K562 (cell line): ENCODE measurements around the gene CADPS2. TPM values are rescaled to one million over a fixed set of nuclear protein-coding genes. Genes with fewer than 3 reads are reported as not detected.

Experiments used
- ATAC-seq: fragments of 200-7000 bp; cut with Tn5 transposase; 3 replicates; pipeline ENCODE4 v1.9.1; 2020; ENCODE audit warnings: moderate library complexity
- BruUV-seq: library from RNA; stranded (reverse); fragments of 400-500 nt; replicated peaks from 2 replicates; lab custom pipeline; 2021; lab: Mats Ljungman, UMichigan
- CTCF ChIA-PET: fragments of 300-600 bp; formaldehyde crosslinking; extraction: SDS; loops from one replicate; lab custom pipeline; 2021; ENCODE audit warnings: low intra/inter-chr PET ratio; lab: Yijun Ruan, JAX
- POLR2A ChIA-PET: fragments of 300-600, 350-650 bp; sonication (Branson Sonifier 250); formaldehyde crosslinking; extraction: SDS; loops from one replicate; lab custom pipeline; 2021; ENCODE audit warnings: antibody characterized with exemption, inconsistent platforms; lab: Yijun Ruan, JAX
- DNase-seq, 4 experiments: peaks; one replicate each; pipeline versions ENCODE4 v3.0.0 to v3.0.0-alpha.2; 2011 to 2018; ENCODE audit warnings: low spot score in 3 of 4, mixed read lengths in 3 of 4; ENCODE audit errors: extremely low read depth in 1 of 4
- FAIRE-seq: peaks from 2 replicates; lab custom pipeline; 2011; peaks lifted over from hg19 to GRCh38; lab: Jason Lieb, UNC
- H2AFZ ChIP-seq: 2 replicates; pipeline ENCODE4 v1.6.0; 2011; ENCODE audit warnings: low read depth, low read length, control low read depth, inconsistent platforms
- H3K27ac ChIP-seq: fragments of 200-600 bp; 3 replicates; pipeline ENCODE4 v1.8.0; 2011; ENCODE audit warnings: low read depth, mild to moderate bottlenecking, control low read depth, inconsistent platforms, low read length, moderate library complexity, mixed read lengths; ENCODE audit errors: extremely low read depth
- H3K27me3 ChIP-seq, 2 experiments: fragments of 300-600 bp in 1 of 2; 2 replicates in 1 of 2; 3 replicates in 1 of 2; pipeline versions ENCODE4 v1.6.0 to v1.8.0; 2011; ENCODE audit warnings: inconsistent platforms in 2 of 2, low read length in 2 of 2, mild to moderate bottlenecking in 1 of 2, mixed read lengths in 1 of 2, moderate library complexity in 1 of 2; ENCODE audit not compliant: control insufficient read depth in 2 of 2, insufficient read depth in 2 of 2
- H3K36me3 ChIP-seq: fragments of 300-600 bp; 3 replicates; pipeline ENCODE4 v1.8.0; 2011; ENCODE audit warnings: mild to moderate bottlenecking, low read length, inconsistent platforms; ENCODE audit not compliant: control insufficient read depth, insufficient read depth
- H3K4me1 ChIP-seq, 2 experiments: fragments of 200-600 bp in 1 of 2; replicated peaks in 1 of 2; 2 replicates in 1 of 2; 3 replicates in 1 of 2; pipeline versions ENCODE4 v1.5.1 to v1.8.0; 2011; ENCODE audit warnings: inconsistent platforms in 2 of 2, low read length in 2 of 2, mild to moderate bottlenecking in 1 of 2, mixed read lengths in 1 of 2, moderate library complexity in 1 of 2; ENCODE audit not compliant: control insufficient read depth in 2 of 2, insufficient read depth in 2 of 2
- H3K4me2 ChIP-seq: 2 replicates; pipeline ENCODE4 v1.6.1; 2011; ENCODE audit warnings: low read length, control low read depth, inconsistent platforms, mixed read lengths; ENCODE audit not compliant: insufficient read depth
- H3K4me3 ChIP-seq: fragments of 200-600 bp; sonication (generic), shearing (Covaris generic); 2 replicates; pipeline ENCODE4 v1.5.1; 2016; ENCODE audit warnings: control low read depth, inconsistent platforms
- H3K79me2 ChIP-seq: fragments of 200-600 bp; 3 replicates; pipeline ENCODE4 v1.8.0; 2011; ENCODE audit warnings: low read length, inconsistent platforms; ENCODE audit not compliant: control insufficient read depth, insufficient read depth
- H3K9ac ChIP-seq, 2 experiments: 2 replicates each; pipeline versions ENCODE4 v1.6.0 to v1.6.1; 2011; ENCODE audit warnings: low read depth in 2 of 2, low read length in 2 of 2, control low read depth in 1 of 2, inconsistent platforms in 1 of 2, mild to moderate bottlenecking in 1 of 2, mixed read lengths in 1 of 2; ENCODE audit not compliant: insufficient read depth in 1 of 2
- H3K9me1 ChIP-seq: one replicate; pipeline ENCODE4 v1.6.0; 2011; ENCODE audit warnings: inconsistent platforms, mild to moderate bottlenecking, low read length, moderate library complexity; ENCODE audit not compliant: control insufficient read depth, insufficient read depth
- H3K9me3 ChIP-seq: replicated peaks from 2 replicates; pipeline ENCODE4 v1.5.1; 2011; ENCODE audit warnings: low read depth, low read length, inconsistent platforms; ENCODE audit not compliant: control insufficient read depth, insufficient read depth
- H4K20me1 ChIP-seq: replicated peaks from 2 replicates; pipeline ENCODE4 v1.6.1; 2011; ENCODE audit warnings: low read length, inconsistent platforms, mixed read lengths; ENCODE audit not compliant: control insufficient read depth, insufficient read depth
- CTBP1 ChIP-seq: fragments of 450-650 bp; IDR thresholded peaks from 2 replicates; pipeline ENCODE4 v1.6.1; 2016; ENCODE audit warnings: borderline replicate concordance
- MLLT1 ChIP-seq, 2 experiments: fragments of 450-650 bp; IDR thresholded peaks; 2 replicates each; pipeline ENCODE4 v1.6.1; 2016
- POLR3G ChIP-seq: IDR thresholded peaks from 2 replicates; pipeline ENCODE4 v1.6.1; 2011; ENCODE audit not compliant: insufficient read length, insufficient replicate concordance; ENCODE audit errors: extremely low read depth
- RCOR1 ChIP-seq, 2 experiments: IDR thresholded peaks; 2 replicates each; pipeline ENCODE4 v1.6.1; 2012; ENCODE audit warnings: low read depth in 2 of 2, low read length in 2 of 2, borderline replicate concordance in 1 of 2, improper control_type of control experiment in 1 of 2
- ZBTB49 ChIP-seq: sonication (generic); formaldehyde crosslinking; IDR thresholded peaks from 2 replicates; pipeline ENCODE4 v1.8.0; 2022; ENCODE audit warnings: missing genetic modification reagents, mild to moderate bottlenecking, borderline replicate concordance
- ZNF239 ChIP-seq: fragments of 250-450 bp; sonication (Bioruptor Pico); IDR thresholded peaks from 2 replicates; pipeline ENCODE4 v1.4.0; 2020; ENCODE audit warnings: mild to moderate bottlenecking
- ZNF274 ChIP-seq: IDR thresholded peaks from 2 replicates; pipeline ENCODE4 v1.6.1; 2011; ENCODE audit warnings: low read depth, mild to moderate bottlenecking, low read length, moderate library complexity, borderline replicate concordance
- ZNF717 ChIP-seq: fragments of 250-450 bp; sonication (Bioruptor Pico); IDR thresholded peaks from 2 replicates; pipeline ENCODE4 v1.5.0; 2021
- WGBS: fragments of 100-300 bp; shearing (Covaris generic); methylation state at CpG from one replicate; pipeline ENCODE4 v1.1.6; 2016; ENCODE audit warnings: low coverage, mixed read lengths; ENCODE audit not compliant: insufficient coverage; ENCODE audit errors: missing lambda C conversion rate; 5-methylcytosine and 5-hydroxymethylcytosine counted together
- in situ Hi-C: fragments of 300-500 bp; cut with MboI; formaldehyde crosslinking; loops from 4 replicates; pipeline ENCODE4 v1.15.0; 2018; ENCODE audit warnings: inconsistent platforms, mixed read lengths
- intact Hi-C: fragments of 100-400 bp; cut with micrococcal nuclease; formaldehyde crosslinking; loops from 2 replicates; pipeline ENCODE4 v1.14.2; 2022
- polyA plus RNA-seq, 8 experiments: library from polyadenylated mRNA; depleted of rRNA in 4 of 8; stranded (reverse) in 5 of 8; unstranded in 3 of 8; fragments of >200 nt; fragmentation: Nextera tagmentation in 2 of 8; fragmentation: Illumina TruSeq in 1 of 8; extraction: Ambion mirVana in 2 of 8; extraction: Trizol in 1 of 8; gene quantifications; 2 replicates each; pipeline versions ENCODE4 v1.2.1 to v1.2.3, GENCODE V29; 2011 to 2014; ENCODE audit warnings: inconsistent platforms in 1 of 8, missing spikeins in 1 of 8
- total RNA-seq, 7 experiments: library from RNA; depleted of rRNA in 6 of 7; stranded (reverse); fragments of >200 nt in 6 of 7; fragmentation: Illumina TruSeq in 2 of 7; extraction: Trizol in 2 of 7; gene quantifications; 2 replicates each; pipeline versions ENCODE4 v1.2.1 to v1.2.3, GENCODE V29; 2011 to 2021; ENCODE audit warnings: low replicate concordance in 1 of 7
- TF ChIP-seq, protein P1 (sequence below): fragments of 450-650 bp; IDR thresholded peaks from 2 replicates; pipeline ENCODE4 v1.6.1; 2016; ENCODE audit warnings: mild to moderate bottlenecking
- TF ChIP-seq, protein P2 (sequence below): fragments of 450-650 bp; formaldehyde crosslinking; IDR thresholded peaks from 2 replicates; pipeline ENCODE4 v1.4.0; 2022; ENCODE audit warnings: missing genetic modification characterization

Gene CADPS2
- total and polyA plus RNA-seq, 9 of the 15 experiments (the other 6 are each of a cell fraction or from before 2014, with no cell fraction given) = 0.03 to 0.14 (median 0.04) TPM; not detected in 1

GRCh38 chr7:122507591-122507990 is 378.7 kb downstream of the CADPS2 start (continued):
- TF ChIP-seq, protein P1, sequence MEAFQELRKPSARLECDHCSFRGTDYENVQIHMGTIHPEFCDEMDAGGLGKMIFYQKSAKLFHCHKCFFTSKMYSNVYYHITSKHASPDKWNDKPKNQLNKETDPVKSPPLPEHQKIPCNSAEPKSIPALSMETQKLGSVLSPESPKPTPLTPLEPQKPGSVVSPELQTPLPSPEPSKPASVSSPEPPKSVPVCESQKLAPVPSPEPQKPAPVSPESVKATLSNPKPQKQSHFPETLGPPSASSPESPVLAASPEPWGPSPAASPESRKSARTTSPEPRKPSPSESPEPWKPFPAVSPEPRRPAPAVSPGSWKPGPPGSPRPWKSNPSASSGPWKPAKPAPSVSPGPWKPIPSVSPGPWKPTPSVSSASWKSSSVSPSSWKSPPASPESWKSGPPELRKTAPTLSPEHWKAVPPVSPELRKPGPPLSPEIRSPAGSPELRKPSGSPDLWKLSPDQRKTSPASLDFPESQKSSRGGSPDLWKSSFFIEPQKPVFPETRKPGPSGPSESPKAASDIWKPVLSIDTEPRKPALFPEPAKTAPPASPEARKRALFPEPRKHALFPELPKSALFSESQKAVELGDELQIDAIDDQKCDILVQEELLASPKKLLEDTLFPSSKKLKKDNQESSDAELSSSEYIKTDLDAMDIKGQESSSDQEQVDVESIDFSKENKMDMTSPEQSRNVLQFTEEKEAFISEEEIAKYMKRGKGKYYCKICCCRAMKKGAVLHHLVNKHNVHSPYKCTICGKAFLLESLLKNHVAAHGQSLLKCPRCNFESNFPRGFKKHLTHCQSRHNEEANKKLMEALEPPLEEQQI = no peak
- TF ChIP-seq ZBTB49 (no peak), ZNF717 (no peak), RCOR1 (IDR thresholded peaks at IDR 0.05; ENCODE audit: borderline replicate concordance in 1 of 2, low read depth in 2 of 2, low read length in 2 of 2) (no peak)

GRCh38 chr7:122492007-122492406 is 394.3 kb downstream of the CADPS2 start:
- in situ Hi-C loops = no loop called here
- no peak for DNase-seq
- H3K27me3 ChIP-seq = no peaks in the 10 kb centered on the region
- H3K4me1 ChIP-seq = no peaks in the 10 kb centered on the region
- H3K9me3 ChIP-seq = no peaks in the 10 kb centered on the region
- H3K27ac ChIP-seq = no peak overlapping the region
- no TSS peak for BruUV-seq
- H3K9ac ChIP-seq = no peak overlapping the region
- ATAC-seq = no peak
- no peak overlapping the region for H2AFZ ChIP-seq
- TF ChIP-seq ZNF274 = no peak
- TF ChIP-seq MLLT1 (IDR thresholded peaks at IDR 0.05) = no peak
- no peak for TF ChIP-seq POLR3G
- TF ChIP-seq, protein P2, sequence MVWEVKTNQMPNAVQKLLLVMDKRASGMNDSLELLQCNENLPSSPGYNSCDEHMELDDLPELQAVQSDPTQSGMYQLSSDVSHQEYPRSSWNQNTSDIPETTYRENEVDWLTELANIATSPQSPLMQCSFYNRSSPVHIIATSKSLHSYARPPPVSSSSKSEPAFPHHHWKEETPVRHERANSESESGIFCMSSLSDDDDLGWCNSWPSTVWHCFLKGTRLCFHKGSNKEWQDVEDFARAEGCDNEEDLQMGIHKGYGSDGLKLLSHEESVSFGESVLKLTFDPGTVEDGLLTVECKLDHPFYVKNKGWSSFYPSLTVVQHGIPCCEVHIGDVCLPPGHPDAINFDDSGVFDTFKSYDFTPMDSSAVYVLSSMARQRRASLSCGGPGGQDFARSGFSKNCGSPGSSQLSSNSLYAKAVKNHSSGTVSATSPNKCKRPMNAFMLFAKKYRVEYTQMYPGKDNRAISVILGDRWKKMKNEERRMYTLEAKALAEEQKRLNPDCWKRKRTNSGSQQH = no peak
- no peak for TF ChIP-seq ZNF239 (CRISPR knock-in tag)
- TF ChIP-seq CTBP1 = no peak
- no peak for FAIRE-seq
- no peak overlapping the region for H3K4me3 ChIP-seq
- 1% methylated on average over 6 of the region's 6 CpGs for WGBS
- no peaks in the 10 kb centered on the region for H4K20me1 ChIP-seq
- ChIA-PET CTCF (no interaction called here), POLR2A (no interaction called here)
- intact Hi-C loops = no loop called here
- H3K79me2 ChIP-seq = no peaks in the 10 kb centered on the region
- H3K4me2 ChIP-seq = no peak overlapping the region
- H3K9me1 ChIP-seq = no peaks in the 10 kb centered on the region
- H3K36me3 ChIP-seq = no peaks in the 10 kb centered on the region
